HG02571 (cell line): ENCODE data around the gene NOX5.

ENCODE experiments used
- ATAC-seq: cut with Tn5 transposase; IDR thresholded peaks from one replicate; pipeline ENCODE4 v1.9.1; 2021; ENCODE audit warnings: mild to moderate bottlenecking, moderate library complexity; ENCODE audit not compliant: unreplicated experiment

NOX5 gene

GRCh38 chr15:69080295-69081248 is 66.1 kb downstream of the NOX5 start:
- no peak for ATAC-seq

- ATAC-seq, result no peak
Measured at GRCh38 chr15:69081310-69082004, 67.0 kb downstream of the NOX5 start.

- ATAC-seq, result no peak
Measured at GRCh38 chr15:69082021-69082502, 67.6 kb downstream of the NOX5 start.

- no peak for ATAC-seq
Measured at GRCh38 chr15:69082554-69082953, 68.1 kb downstream of the NOX5 start.

- no peak for ATAC-seq
Measured at GRCh38 chr15:69084404-69085030, 70.0 kb downstream of the NOX5 start.

- no peak for ATAC-seq
Measured at GRCh38 chr15:69085325-69086081, 71.0 kb downstream of the NOX5 start.

GRCh38 chr15:69086427-69087204 is 72.1 kb downstream of the NOX5 start:
- ATAC-seq, result no peak

- ATAC-seq, result no peak
Measured at GRCh38 chr15:69087366-69087976, 73.0 kb downstream of the NOX5 start.

- ATAC-seq, result no peak
Measured at GRCh38 chr15:69088300-69088965, 73.9 kb downstream of the NOX5 start.

GRCh38 chr15:69089258-69089657 is 74.8 kb downstream of the NOX5 start:
- ATAC-seq, result no peak

- ATAC-seq, result no peak
Measured at GRCh38 chr15:69090197-69090948, 75.9 kb downstream of the NOX5 start.

- no peak for ATAC-seq
Measured at GRCh38 chr15:69091654-69092053, 77.2 kb downstream of the NOX5 start.

- ATAC-seq, result no peak
Measured at GRCh38 chr15:69092159-69092558, 77.7 kb downstream of the NOX5 start.

- no peak for ATAC-seq
Measured at GRCh38 chr15:69093127-69093526, 78.6 kb downstream of the NOX5 start.

- ATAC-seq, result no peak
Measured at GRCh38 chr15:69093614-69094013, 79.1 kb downstream of the NOX5 start.

GRCh38 chr15:69094124-69094921 is 79.8 kb downstream of the NOX5 start:
- no peak for ATAC-seq

- no peak for ATAC-seq
Measured at GRCh38 chr15:69095274-69095673, 80.8 kb downstream of the NOX5 start.
